Stimulated activated CD8-positive, alpha-beta memory T cell treated with anti-CD3 and anti-CD28 coated beads, Interleukin-4, amount 100 ng/mL, for 4 hours (primary cell): ENCODE results near the gene AKR1C8.
"Not testable (repeated sequence)": the region's sequence is repeated elsewhere in the genome, so short reads cannot be mapped to it uniquely, and the experiment has no call there.

Experiments
- DNase-seq, 2 donors: peaks; one replicate each; pipeline ENCODE4 v3.0.0-alpha.2; 2020; ENCODE audit warnings: low read depth in 2 of 2, low spot score in 1 of 2

The AKR1C8 gene

GRCh38 chr10:5168897-5169420, 16.0 kb downstream of the AKR1C8 start:
- no peak for DNase-seq

DNA sequence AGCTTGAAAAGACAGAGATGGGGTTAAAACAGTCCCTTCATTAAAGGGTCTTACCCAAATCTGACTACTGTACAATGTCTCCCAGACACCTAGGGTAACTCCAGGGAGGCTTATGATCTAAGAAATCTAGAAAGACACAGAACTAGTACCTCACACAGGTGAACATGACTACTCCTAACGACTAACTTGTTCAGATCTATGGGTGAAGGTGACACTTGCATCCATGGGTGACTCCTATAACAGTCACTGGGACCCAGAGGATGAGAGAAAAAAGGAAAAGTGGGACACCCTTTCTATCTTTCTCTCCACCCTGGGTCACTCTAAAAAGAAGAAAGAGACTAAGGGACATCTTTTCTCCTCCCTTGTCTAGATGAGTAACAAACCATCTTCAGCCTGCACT, 19.2 kb downstream of the AKR1C8 start:
- DNase-seq = no peak

DNA sequence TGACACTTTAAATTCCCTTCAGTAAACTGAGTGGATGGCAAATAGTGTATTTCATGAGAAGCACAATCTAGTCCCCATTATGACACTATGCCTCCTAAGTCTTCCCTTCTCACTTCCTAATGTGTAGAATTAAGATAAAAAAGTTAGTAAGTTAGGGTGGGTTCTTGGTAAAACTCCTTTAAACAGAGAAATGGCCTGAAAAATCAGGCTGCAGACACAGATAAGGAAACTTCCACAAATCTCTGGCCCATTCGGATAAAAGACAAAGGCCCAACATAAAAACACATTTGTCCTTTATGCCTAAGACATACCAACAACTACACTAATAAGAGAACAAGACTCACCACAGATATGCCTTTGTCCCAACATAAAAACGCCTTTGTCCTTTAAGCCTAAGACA, 21.5 kb downstream of the AKR1C8 start:
- DNase-seq = no peak

- DNase-seq = no peak
Measured at GRCh38 chr10:5159126-5159525, 25.8 kb downstream of the AKR1C8 start.

DNA sequence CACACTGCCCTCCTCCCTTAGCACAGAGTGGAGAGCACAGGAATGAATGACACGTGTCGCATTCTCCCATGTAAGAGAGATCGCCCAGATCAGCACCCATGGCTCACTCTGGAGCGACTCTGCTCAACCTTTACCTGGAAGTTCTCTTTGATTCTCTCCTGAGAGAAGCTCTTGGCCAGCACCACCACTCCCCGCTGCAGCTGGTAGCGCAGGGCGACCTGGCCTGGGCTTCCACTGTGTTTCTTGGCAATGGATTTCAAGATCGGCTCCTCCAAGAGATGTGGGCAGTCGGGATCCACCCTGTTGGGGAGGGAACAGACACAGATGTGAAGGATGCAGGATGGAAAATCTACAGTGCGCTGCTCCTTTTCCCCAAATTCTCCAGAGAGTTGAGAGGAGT, 27.4 kb downstream of the AKR1C8 start:
- DNase-seq = no peak

- DNase-seq = no peak
Measured at GRCh38 chr10:5155951-5156350, 29.0 kb downstream of the AKR1C8 start.

- DNase-seq = no peak
Measured at GRCh38 chr10:5151076-5151475, 33.9 kb downstream of the AKR1C8 start.

DNA sequence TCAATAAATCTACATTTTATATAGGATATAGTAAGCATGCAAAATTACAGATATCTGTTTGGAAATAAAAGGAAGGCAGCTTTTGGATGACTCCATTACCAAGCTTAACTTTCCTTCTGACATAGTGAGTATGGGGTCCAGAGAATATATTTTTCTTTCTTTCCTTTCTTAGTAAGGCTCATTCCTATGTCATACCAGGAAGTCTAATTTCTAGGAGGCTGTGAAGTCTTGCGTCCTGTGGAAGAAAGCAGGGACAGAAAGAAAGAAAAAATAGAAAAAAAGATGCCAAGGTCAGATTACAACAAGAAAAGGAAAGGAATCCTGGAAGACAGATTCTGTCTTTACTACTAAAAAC, 36.3 kb downstream of the AKR1C8 start:
- no peak for DNase-seq

GRCh38 chr10:5147981-5148677, 36.8 kb downstream of the AKR1C8 start:
- no peak for DNase-seq

GRCh38 chr10:5147255-5147980, 37.5 kb downstream of the AKR1C8 start:
- DNase-seq = no peak

DNA sequence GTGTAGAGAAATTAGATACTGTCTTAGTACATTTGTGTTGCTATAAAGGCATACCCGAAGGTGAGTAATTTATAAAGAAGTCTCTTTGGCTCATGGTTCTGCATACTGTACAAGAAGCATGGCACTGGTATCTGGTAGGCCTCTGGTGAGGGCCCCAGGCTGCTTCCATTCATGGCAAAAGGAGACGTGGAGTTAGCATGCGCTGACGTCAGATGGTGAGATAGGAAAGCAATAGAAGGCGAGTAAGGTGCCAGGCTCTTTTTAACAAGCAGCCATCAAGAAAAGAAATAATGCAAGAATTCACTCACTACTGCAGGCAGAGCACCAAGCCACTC, 38.1 kb downstream of the AKR1C8 start:
- DNase-seq = no peak

DNA sequence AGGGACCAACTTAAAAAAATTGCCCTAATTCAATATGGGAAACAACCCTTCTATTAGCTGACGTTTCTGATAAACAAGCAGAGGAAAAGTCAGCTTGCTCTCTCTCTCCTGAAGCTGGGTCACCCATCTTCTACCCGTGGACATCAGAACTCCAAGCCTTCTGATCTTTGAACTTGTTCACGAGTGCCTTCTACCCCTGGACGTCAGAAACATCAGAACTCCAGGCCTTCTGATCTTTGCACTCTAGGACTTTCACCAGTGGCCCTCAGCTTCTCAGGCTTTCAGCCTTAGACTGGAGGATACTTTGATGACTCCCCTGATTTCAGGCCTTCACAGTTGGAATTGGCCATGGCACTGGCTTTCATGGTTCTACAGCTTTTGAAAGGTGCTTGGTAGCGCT, 41.8 kb downstream of the AKR1C8 start:
- DNase-seq = no peak

DNA sequence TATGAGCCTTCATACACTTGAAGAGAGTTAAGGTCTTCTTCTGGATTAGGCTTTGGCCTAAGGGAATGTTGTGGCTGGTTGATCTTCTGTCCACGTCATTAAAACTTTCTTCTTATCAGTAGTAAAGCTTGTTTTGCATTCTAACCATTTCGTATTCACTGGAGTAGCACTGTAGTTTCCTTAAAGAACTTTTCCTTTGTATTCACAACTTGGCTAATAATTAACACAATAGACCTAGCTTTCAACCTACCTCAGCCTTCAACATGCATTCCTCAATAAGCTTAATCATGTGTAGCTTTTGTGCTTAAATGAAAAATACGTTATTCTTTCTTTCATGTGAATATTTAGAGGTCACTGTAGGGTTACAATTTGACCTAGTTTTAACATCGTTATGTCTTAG, 42.8 kb downstream of the AKR1C8 start:
- no peak for DNase-seq

GRCh38 chr10:5137699-5138098, 47.3 kb downstream of the AKR1C8 start:
- DNase-seq = not testable (repeated sequence)

DNA sequence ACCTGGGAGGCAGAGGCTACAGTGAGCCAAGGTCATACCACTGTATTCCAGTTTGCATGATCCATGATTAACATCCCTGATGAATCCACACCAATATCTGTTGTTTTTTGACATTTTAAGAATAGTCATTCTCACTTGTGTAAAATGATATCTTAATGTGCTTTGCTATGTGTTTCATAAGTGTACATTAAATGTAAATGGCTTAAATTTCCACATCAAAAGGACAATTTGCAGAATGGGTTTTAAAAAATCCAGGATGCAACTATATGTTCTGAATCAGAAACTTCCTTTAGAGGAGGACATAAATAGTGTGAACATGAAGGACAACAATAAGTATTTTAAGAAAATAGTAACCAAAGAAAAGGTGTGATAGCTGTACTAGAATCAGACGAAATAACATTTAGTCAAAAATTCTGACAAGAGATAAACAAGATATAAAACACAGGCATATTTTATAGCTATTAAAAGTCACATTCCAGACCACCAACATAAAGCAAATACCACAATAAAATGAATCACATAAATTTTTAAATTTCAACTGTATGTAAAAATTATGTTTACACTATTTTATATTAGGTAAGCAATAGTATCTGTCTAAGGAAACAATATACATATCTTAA, 48.4 kb downstream of the AKR1C8 start:
- DNase-seq = no peak

DNA sequence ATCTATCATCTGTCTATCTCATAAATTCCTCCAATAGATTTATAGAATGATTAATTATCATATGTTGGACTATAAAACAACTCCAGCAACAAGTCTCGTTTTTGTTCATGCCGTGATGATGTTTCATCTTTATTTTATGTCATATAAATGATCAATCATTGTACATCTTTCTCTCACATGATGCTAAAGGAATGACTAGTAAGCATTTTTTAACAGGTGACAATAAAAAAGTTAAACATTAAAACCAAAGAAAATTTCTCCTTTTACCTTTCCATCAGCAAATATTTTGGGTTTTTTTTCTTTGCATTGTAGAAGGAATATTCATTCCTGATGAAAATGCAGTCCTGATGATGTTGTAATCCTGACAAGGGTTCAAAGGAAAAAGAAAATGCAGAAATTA, 49.4 kb downstream of the AKR1C8 start:
- DNase-seq = no peak

DNA sequence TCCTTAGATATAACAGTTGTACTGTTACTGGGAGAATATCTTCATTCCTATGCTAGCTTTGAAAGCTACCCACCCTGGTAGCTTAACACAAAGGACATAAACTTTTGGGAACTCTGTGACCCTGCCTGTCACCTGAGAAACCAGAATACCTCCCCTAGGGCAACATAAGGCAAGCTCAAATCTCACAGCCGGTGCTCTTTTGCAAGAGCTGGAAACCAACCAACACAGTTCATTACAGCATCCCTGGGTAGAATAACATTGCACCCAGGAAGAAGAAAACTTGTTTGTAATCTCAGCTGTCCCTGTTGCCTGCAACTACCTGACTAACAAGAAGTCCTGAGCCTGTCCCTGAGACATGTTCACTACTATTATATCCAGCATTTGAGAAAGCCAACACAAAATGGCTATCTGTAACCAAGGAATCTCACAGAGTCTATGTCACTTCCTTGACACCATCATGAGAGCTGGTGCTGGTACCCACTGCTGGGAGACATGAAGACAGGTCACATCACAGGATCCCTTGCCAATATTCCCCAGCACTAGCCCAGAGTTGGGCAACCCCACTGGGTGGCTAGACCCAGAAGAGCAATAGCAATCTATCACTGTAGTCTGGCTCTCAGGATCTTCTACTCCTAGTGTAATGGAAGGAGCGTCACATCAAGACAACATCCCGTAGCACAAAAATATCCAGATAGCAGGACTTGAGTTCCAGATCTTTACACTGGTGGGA, 59.5 kb downstream of the AKR1C8 start:
- DNase-seq = no peak

DNA sequence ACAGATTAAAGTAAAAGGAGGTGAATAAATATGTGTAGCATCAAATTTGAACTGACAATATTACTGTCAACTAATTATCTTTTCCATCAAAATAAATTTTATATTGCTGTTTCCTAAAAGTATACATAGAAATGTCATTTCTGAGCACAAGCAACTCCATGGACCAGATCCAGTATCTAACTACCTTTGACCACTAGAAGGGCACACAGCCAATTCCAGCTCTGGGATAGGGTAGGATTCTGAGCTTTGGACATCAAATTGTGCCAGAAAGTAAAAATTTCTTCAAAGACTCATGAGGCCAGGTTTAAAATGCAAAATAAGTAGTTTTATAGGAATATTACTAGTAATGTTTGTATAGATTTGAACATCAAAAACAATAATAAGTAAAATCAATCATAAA, 61.1 kb downstream of the AKR1C8 start:
- DNase-seq = no peak

DNA sequence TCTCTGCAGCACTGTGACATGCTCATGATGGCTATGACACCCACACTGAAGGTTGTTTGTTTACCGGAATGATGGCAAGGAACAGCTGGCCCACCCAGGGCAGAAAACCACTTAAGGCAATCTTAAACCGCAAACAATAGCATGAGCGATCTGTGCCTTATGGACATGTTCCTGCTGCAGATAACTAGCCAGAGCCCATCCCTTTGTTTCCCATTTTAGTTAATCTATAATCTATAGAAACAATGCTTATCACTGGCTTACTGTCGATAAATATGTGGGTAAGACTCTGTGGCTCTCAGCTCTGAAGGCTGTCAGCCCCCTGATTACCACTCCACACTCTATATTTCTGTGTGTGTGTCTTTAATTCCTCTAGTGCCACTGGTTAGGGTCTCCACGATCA, 65.0 kb downstream of the AKR1C8 start:
- not testable (repeated sequence) for DNase-seq

- DNase-seq = no peak
Measured at GRCh38 chr10:5117026-5117425, 67.9 kb downstream of the AKR1C8 start.

GRCh38 chr10:5116621-5117020, 68.3 kb downstream of the AKR1C8 start:
- no peak for DNase-seq

DNA sequence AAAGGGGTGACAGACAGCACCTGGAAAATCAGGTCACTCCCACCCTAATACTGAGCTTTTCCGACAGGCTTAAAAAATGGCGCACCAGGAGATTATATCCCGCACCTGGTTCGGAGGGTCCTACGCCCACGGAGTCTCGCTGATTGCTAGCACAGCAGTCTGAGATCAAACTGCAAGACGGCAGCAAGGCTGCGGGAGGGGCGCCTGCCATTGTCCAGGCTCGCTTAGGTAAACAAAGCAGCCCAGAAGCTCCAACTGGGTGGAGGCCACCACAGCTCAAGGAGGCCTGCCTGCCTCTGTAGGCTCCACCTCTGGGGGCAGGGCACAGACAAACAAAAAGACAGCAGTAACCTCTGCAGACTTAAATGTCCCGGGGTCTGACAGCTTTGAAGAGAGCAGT, 75.1 kb downstream of the AKR1C8 start:
- not testable (repeated sequence) for DNase-seq
